ENCODE measurements around the gene KCNN1.

Gene KCNN1

GRCh38 chr19:18041054-18041453, 74.1 kb downstream of the KCNN1 start:
- TF ChIP-seq CTCF (conservative IDR thresholded peaks at IDR 0.05): no peak
- H3K27ac ChIP-seq: no peak overlapping the region

GRCh38 chr19:18043676-18044075, 76.8 kb downstream of the KCNN1 start:
- no peak overlapping the region for H3K27ac ChIP-seq
- no peak for TF ChIP-seq CTCF (conservative IDR thresholded peaks at IDR 0.05)

- peak overlapping the region; percentile 49; the same call in 1 of the 2 replicates for H3K27ac ChIP-seq
- TF ChIP-seq CTCF (conservative IDR thresholded peaks at IDR 0.05): no peak
Measured at GRCh38 chr19:18044825-18045304, 78.0 kb downstream of the KCNN1 start.

GRCh38 chr19:18045307-18046050, 78.6 kb downstream of the KCNN1 start:
- TF ChIP-seq CTCF (conservative IDR thresholded peaks at IDR 0.05): no peak
- peak overlapping the region; percentile 49; the same call in 1 of the 2 replicates for H3K27ac ChIP-seq

GRCh38 chr19:18046059-18046718, 79.3 kb downstream of the KCNN1 start:
- TF ChIP-seq CTCF (conservative IDR thresholded peaks at IDR 0.05): no peak
- no peak overlapping the region for H3K27ac ChIP-seq

GRCh38 chr19:18049385-18049784, 82.5 kb downstream of the KCNN1 start:
- TF ChIP-seq CTCF (conservative IDR thresholded peaks at IDR 0.05): no peak
- H3K27ac ChIP-seq: no peak overlapping the region
